NCI-H1105 (cell line): ENCODE measurements around the gene ZNRD2.
"Not testable (repeated sequence)": the region's sequence is repeated elsewhere in the genome, so short reads cannot be mapped to it uniquely, and the experiment has no call there.

ENCODE experiments used
- DNase-seq: peaks from one replicate; lab custom pipeline; 2025; lab: John Stamatoyannopoulos, UW

Gene ZNRD2, protein sequence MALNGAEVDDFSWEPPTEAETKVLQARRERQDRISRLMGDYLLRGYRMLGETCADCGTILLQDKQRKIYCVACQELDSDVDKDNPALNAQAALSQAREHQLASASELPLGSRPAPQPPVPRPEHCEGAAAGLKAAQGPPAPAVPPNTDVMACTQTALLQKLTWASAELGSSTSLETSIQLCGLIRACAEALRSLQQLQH

DNA sequence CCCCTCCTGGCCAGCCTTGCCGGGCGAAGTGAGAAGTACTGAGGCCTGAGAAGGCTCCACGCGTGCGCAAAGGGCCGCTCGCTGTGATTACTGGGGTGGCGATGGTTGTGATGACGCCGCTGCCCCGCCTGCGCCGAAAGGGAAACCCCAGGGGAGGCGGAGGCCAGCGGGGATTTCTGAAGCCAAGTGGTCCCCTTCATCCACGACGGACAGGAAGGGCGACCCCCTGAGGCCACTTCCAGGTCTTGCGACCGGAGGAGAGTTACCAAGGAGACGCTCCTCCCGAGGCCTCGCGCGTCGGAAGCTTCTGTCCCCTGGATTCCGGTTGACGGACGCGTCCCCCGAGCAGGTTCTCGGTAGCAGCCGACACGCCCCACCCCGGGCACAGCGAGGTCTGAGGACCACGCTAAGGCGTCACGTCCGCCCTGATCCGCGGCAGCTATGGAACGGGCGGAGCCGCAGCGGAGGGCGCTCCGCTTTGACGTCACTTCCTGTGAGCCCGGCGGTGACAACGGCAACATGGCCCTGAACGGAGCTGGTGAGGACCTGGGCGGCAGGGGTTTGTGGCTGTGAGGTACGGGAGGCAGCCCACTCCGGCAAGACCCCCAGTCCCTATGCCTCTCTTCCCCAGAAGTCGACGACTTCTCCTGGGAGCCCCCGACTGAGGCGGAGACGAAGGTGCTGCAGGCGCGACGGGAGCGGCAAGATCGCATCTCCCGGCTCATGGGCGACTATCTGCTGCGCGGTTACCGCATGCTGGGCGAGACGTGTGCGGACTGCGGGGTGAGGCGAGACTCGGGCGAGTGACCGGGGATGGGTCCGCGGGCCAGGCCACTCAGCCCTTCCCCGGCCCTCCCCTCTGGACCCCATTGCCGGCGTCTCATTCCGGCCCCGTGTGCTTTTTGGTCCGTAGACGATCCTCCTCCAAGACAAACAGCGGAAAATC is at the start of gene ZNRD2:
TSS of gene ZNRD2 (plus strand) at position 505 of the 946 bp plus-strand sequence. CDS start at position 520, 15 bp downstream.
- peak; percentile 98 for DNase-seq

DNA sequence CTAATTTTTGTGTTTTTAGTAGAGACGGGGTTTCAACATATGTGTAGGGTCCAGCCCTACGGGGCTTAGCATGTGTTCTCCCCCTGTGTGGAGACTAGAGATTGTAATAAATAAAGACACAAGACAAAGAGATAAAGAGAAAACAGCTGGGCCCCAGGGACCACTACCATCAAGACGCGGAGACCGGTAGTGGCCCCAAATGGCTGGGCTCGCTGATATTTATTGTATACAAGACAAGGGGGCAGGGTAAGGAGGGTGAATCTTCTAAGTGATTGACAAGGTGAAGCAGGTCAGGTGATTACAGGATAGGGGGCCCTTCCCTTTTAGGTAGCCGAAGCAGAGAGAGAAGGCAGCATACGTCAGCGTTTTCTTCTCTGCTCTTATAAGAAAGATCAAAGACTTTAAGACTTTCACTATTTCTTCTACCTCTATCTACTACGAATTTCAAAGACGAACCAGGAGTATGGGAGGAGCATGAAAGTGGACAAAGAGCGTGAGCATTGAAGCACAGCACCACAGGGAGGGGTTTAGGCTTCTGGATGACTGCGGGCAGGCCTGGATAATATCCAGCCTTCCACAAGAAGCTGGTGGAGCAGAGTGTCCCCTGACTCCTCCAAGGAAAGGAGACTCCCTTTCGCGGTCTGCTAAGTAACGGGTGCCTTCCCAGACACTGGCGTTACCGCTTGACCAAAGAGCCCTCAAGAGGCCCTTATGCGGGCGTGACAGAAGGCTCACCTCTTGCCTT is 48.3 kb upstream of the ZNRD2 start:
- not testable (repeated sequence) for DNase-seq

- not testable (repeated sequence) for DNase-seq
These were observed 47.3 kb upstream of the ZNRD2 start for GRCh38 chr11:65522718-65523630.

DNA sequence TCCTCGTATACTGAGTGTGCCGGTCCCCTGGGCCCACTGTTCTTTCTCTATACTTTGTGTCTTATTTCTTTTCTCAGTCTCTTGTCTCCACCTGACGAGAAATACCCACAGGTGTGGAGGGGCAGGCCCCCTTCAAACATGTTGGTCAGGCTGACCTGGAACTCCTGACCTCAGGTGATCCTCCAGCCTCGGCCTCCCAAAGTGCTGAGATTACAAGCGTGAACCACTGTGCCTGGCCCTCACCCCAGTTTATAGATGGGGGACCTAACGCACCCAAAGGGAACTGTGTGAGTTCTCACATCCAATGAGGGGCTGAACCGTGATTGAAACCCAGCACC is 46.7 kb upstream of the ZNRD2 start:
- DNase-seq: not testable (repeated sequence)

DNA sequence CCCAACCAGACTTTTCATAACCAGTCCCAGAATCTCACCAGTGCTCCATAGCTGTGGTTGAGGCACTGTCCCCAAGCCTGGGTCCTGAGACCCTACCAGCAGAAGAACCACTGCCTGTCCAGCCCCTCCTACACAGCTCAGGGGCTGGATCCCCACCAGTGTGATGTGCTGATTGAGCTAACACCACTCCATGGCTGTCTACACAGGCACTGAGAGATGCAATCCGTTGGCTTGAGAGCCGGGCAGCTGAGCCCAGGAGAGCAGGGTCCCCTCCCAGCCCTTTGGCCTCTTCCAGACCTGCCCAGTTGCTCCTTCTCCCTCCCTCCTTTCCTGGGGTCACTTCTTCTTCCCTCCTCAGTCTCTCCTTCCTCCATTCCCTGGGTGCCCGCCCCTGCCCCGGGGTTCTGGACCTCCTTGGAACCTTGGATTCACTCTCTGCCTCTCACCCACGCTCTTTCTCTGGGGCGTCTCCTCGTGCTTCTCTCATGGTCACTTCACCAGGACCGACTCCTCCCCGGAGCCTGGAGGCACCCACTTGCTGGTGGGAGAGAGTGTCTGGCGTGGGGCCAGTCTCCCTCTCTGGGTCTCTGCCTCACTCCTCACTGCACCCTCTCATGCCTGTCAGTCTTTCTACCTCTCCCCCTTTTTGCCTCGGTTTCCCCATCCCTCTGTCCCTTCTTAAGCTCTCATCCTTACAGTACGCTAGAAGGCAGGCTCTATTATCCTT is 46.1 kb upstream of the ZNRD2 start:
- no peak for DNase-seq

DNA sequence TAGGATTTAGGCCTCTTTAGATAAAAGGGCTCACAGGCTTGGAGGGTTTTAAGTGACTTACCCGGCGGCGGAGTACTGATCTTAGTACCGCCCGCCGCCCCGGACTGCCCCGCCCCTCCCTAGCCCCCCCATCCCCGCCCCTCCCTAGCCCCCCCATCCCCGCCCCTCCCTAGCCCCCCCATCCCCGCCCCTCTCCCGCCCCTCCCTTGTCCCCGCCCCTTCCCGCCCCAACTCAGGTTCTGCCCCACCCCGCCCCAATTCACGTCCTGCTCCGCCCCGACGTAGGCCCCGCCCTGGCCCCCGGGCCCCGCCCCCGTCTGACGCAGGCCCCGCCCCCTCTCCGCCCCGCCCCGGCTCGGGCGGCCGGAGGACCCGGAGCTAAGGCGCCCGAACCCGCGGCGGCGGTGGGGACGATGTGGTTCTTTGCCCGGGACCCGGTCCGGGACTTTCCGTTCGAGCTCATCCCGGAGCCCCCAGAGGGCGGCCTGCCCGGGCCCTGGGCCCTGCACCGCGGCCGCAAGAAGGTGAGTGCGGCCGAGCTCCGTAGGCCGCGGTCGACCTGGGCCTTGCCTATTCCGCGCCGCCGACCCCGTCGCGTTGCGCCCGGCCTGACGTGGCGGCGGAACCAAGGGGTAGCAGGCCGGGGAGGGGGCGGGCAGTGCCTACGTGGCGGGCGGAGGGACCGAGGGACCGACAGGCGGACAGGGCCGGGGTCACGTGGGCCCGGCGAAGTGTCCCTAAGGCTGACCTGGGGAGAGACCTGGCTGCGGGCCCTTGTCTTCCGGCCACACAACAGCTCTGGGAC is 45.3 kb upstream of the ZNRD2 start, which contains the start of gene SCYL1:
TSS of gene SCYL1 (plus strand) at position 343 of the 805 bp plus-strand sequence. CDS start at position 414, 71 bp downstream.
- DNase-seq: peak; percentile 60

DNA sequence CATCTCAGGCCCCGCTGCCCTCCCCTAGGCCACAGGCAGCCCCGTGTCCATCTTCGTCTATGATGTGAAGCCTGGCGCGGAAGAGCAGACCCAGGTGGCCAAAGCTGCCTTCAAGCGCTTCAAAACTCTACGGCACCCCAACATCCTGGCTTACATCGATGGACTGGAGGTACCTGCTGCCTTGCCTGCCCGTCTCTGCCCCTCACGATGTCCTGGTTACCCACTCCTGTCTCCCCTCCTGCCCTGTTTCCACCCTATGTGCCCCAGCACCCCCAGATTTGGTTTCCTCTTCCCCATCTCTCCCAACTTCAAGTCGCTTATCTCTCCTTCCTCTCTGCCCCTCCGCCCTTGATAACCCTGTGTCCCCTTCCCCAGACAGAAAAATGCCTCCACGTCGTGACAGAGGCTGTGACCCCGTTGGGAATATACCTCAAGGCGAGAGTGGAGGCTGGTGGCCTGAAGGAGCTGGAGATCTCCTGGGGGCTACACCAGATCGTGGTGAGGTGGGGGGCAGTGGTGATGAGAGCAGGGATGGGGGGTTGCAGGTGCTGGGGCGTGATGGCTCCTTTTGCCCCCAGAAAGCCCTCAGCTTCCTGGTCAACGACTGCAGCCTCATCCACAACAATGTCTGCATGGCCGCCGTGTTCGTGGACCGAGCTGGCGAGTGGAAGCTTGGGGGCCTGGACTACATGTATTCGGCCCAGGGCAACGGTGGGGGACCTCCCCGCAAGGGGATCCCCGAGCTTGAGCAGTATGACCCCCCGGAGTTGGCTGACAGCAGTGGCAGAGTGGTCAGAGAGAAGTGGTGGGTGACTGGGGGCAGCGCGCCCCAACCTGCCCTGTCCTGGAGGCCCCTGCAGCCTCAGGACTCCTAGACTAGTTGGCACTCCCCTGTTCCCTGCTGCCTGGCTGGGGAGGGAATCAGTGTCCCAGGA is 44.5 kb upstream of the ZNRD2 start:
- no peak for DNase-seq

DNA sequence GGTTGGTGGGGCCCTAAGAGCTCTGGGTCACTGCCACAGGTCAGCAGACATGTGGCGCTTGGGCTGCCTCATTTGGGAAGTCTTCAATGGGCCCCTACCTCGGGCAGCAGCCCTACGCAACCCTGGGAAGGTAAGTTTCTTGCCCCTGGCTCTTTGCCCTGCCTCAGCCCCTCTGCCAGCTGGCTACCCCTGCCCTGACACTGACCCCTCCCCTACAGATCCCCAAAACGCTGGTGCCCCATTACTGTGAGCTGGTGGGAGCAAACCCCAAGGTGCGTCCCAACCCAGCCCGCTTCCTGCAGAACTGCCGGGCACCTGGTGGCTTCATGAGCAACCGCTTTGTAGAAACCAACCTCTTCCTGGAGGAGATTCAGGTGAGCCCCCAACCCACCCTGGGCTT is 43.5 kb upstream of the ZNRD2 start:
- no peak for DNase-seq

DNA sequence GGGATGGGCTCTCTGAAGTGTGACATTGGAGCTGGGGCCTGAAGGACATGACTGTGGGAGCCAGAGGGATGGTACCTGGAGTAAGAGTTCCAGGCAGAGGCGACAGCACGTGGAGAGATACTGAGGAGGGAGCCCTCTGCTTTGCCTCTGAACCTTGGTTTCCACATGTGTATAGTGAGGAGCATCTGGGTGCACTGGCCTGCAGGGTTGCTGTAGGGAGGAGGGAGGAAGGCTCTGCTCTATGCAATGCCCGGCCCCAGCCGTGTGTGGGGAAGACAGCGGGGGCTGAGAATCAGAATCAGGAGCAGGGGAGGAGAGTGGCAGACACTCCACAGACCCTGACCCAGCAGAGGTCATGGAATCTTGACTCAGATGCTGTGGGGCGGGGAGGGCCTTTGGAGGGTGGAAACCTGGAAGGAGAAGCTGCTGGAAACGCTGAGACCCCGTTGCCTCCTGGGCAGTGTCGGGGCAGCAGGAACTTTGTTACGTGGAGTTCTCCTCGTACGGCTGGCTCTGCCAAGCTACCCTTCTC is 41.4 kb upstream of the ZNRD2 start:
- DNase-seq: no peak

DNA sequence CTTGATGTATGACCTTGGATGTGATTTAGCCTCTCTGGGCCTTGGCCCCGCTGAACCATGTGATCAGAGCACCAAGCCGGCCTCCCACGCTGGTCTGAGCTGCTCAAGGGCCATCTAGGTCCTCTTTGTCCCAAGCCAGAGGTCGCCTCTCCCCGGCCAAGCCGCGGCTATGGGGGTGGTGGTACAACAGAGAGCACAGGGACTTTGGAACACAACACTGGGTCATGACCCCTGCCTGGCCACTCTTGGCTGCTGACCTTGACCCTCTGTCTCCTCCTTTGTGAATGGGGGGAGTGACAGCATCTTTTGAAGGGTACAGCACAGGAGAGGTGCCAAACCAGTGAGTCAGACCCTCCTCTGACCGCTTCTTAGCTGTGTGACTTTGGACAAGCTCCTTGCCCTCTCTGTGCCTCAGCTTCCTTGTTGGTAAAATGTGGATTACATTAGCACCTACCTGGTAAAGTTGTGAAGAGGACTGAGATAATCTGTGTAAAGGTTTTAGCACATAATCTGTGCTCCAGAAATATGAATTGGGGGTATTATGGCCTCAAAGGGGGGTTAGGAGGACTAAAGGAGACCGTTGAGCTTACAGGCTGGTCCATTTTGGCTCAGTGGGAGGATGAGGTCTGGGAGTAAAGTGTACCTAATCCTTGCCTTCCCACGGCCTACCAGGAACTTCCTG is 40.7 kb upstream of the ZNRD2 start:
- DNase-seq: no peak

DNA sequence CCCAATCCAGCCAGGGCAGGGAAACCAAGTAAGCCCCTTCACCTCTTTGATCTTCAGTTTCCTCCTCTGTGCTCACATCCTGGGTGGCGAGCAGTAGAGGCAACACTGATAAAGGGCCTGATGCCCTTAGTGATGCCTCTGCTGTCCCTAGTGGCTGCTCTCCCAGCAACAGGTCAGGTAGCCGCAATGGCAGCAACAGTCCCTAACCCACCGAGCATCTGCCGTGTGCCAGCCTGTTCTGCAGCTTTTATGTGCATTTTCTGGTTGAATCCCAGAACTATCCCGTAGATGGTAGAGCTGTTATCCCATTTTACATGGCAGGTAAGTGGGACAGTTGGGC is 40.1 kb upstream of the ZNRD2 start:
- no peak for DNase-seq

DNA sequence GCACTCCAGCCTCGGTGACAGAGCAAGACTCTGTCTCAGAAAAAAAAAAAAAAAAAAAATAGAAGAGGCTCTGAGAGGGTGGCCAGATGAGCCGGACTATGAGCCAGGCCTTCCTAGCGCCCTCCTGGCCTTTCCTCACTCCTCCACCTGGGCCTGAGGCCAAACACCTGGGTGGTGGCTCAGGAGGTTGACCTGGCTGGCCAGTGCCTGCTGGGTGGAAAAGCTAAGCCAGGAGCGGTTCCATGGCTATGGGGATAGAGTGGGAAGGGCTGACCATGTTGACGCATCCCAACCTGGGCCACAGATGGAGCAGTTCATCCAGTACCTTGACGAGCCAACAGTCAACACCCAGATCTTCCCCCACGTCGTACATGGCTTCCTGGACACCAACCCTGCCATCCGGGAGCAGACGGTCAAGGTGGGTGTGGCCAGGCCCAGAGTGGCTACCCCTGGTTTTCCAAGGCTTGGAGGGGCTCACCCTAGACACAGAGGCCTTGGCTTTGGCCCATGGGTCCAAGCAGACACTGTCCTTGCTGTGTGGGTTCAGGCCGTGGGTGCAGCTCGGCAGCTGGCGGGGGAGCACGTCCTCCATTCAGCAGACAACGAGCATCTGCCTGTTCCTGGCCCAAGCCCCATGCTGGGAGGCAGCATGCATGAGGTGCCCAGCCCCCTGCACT is 37.8 kb upstream of the ZNRD2 start:
- no peak for DNase-seq

GRCh38 chr11:65535102-65535501 is 35.2 kb upstream of the ZNRD2 start:
- DNase-seq: no peak

DNA sequence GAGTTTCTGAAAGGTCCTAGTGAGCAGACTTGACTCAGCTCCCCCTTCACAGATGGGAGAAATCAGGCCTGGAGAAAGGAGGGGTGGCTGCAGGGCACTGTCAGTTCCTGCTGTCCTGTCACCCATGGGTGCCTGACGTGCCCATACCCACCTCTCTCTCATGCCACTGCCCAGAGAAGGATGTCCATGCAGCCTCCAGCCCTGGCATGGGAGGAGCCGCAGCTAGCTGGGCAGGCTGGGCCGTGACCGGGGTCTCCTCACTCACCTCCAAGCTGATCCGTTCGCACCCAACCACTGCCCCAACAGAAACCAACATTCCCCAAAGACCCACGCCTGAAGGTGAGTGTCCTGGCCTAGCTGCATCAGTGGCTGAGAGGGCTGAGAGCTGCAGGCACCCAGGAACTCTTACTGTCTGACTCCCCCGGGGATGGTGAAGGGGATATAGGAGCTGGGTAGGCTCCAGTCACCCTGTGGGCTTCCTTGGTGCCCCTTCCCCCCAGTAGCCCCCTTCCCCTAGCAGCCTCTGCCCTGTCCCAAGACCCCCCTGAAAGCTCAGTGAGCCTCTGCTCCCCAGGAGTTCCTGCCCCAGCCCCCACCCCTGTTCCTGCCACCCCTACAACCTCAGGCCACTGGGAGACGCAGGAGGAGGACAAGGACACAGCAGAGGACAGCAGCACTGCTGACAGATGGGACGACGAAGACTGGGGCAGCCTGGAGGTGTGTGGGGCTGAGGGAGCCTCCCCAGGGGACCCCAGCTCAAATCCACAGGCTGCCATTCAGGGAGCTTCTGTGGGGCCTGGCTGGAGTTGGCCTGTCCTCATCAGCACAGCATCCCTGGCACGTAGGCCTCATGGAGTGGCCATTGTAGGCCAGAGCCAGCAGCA is 33.6 kb upstream of the ZNRD2 start:
- DNase-seq: no peak

GRCh38 chr11:65537296-65537597 is 33.0 kb upstream of the ZNRD2 start:
- DNase-seq: no peak

DNA sequence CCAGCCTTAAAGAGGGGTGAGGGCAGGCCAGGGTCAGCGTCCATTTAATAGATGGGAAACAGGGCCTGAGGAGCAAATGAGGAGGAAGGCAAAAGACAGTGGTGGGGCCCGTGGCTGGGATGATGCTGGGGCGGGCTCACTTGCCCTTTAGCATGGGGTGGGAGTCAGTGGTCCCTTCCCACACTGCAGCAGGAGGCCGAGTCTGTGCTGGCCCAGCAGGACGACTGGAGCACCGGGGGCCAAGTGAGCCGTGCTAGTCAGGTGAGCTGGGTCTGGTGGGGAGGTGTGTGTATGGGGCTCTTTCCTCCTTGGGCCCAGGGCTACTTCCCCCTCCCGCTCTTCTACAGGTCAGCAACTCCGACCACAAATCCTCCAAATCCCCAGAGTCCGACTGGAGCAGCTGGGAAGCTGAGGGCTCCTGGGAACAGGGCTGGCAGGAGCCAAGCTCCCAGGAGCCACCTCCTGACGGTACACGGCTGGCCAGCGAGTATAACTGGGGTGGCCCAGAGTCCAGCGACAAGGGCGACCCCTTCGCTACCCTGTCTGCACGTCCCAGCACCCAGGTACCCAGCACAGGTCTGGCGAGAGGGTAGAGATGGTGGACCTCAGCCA is 32.6 kb upstream of the ZNRD2 start:
- DNase-seq: no peak
